ENCODE data around the gene MACROD2.

Gene MACROD2

GRCh38 chr20:14312001-14312400 lies 316.7 kb downstream of the MACROD2 start:
- H3K27me3 ChIP-seq: no peaks in the 10 kb centered on the region
- no peak for TF ChIP-seq CTCF (IDR thresholded peaks at IDR 0.05)
- no peaks in the 10 kb centered on the region for H3K4me1 ChIP-seq (ENCODE audit: control insufficient read depth in 1 of 2, insufficient read depth in 1 of 2, low read depth in 1 of 2, low read length in 1 of 2)
- no peaks in the 10 kb centered on the region for H3K36me3 ChIP-seq
- no peaks in the 10 kb centered on the region for H3K9me3 ChIP-seq
- no peak overlapping the region for H3K4me3 ChIP-seq (ENCODE audit: low read depth in 1 of 2, low read length in 1 of 2)
- H3K27ac ChIP-seq: no peak overlapping the region

- Histone ChIP-seq H3K36me3 (no peaks in the 10 kb centered on the region), H3K4me1 (ENCODE audit: control insufficient read depth in 1 of 2, insufficient read depth in 1 of 2, low read depth in 1 of 2, low read length in 1 of 2) (no peaks in the 10 kb centered on the region), H3K9me3 (no peaks in the 10 kb centered on the region), H3K27ac (no peak overlapping the region), H3K27me3 (no peaks in the 10 kb centered on the region), H3K4me3 (ENCODE audit: low read depth in 1 of 2, low read length in 1 of 2) (no peak overlapping the region)
- TF ChIP-seq CTCF (IDR thresholded peaks at IDR 0.05): no peak
Observed at GRCh38 chr20:14313341-14314020, 318.2 kb downstream of the MACROD2 start.

GRCh38 chr20:14319704-14320103 lies 324.4 kb downstream of the MACROD2 start:
- no peak for TF ChIP-seq CTCF (IDR thresholded peaks at IDR 0.05)
- Histone ChIP-seq H3K27me3 (no peaks in the 10 kb centered on the region), H3K36me3 (no peaks in the 10 kb centered on the region), H3K9me3 (no peaks in the 10 kb centered on the region), H3K4me1 (ENCODE audit: control insufficient read depth in 1 of 2, insufficient read depth in 1 of 2, low read depth in 1 of 2, low read length in 1 of 2) (no peaks in the 10 kb centered on the region), H3K27ac (no peak overlapping the region), H3K4me3 (ENCODE audit: low read depth in 1 of 2, low read length in 1 of 2) (no peak overlapping the region)

GRCh38 chr20:14331646-14332045 lies 336.3 kb downstream of the MACROD2 start:
- no peak overlapping the region for H3K4me3 ChIP-seq (ENCODE audit: low read depth in 1 of 2, low read length in 1 of 2)
- no peak for TF ChIP-seq CTCF (IDR thresholded peaks at IDR 0.05)
- no peaks in the 10 kb centered on the region for H3K36me3 ChIP-seq
- H3K9me3 ChIP-seq: no peaks in the 10 kb centered on the region
- H3K4me1 ChIP-seq (ENCODE audit: control insufficient read depth in 1 of 2, insufficient read depth in 1 of 2, low read depth in 1 of 2, low read length in 1 of 2): no peaks in the 10 kb centered on the region
- H3K27me3 ChIP-seq: no peaks in the 10 kb centered on the region
- no peak overlapping the region for H3K27ac ChIP-seq

GRCh38 chr20:14332866-14333265 lies 337.6 kb downstream of the MACROD2 start:
- no peaks in the 10 kb centered on the region for H3K9me3 ChIP-seq
- H3K4me1 ChIP-seq (ENCODE audit: control insufficient read depth in 1 of 2, insufficient read depth in 1 of 2, low read depth in 1 of 2, low read length in 1 of 2): no peaks in the 10 kb centered on the region
- no peak overlapping the region for H3K27ac ChIP-seq
- H3K4me3 ChIP-seq (ENCODE audit: low read depth in 1 of 2, low read length in 1 of 2): no peak overlapping the region
- no peaks in the 10 kb centered on the region for H3K36me3 ChIP-seq
- no peak for TF ChIP-seq CTCF (IDR thresholded peaks at IDR 0.05)
- H3K27me3 ChIP-seq: no peaks in the 10 kb centered on the region
